Erythroblast (primary cell): Measurements from ENCODE around the gene SLC25A13.

Experiments used
- GATA1 ChIP-seq: IDR thresholded peaks from 2 replicates; pipeline ENCODE4 v1.6.1; 2011; ENCODE audit warnings: low read depth, mild to moderate bottlenecking, control low read depth, low read length, moderate library complexity
- POLR2A ChIP-seq: IDR thresholded peaks from 2 replicates; pipeline ENCODE4 v1.6.1; 2011; ENCODE audit warnings: mild to moderate bottlenecking, low read length

DNA sequence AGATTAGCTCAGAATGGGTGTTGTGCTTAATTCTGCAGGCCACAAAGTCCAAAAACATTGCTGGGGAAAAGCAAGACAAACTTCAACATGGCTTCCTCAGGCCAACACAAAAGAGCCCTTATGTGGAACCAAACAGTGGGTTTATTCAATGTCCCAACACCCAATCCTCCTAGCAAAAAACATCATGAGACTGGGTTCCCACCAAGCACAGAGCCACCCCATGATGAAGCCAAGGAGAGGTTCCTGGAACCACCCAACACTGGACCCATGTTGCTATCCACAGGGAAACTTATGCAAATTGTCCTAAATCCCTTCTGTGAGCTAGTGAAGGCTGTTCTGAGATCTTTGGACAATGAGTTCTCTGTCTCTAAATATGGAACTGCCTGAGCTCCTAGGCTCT is 24.0 kb downstream of the SLC25A13 start:
- TF ChIP-seq POLR2A = no peak
- no peak for TF ChIP-seq GATA1
